B cell (primary cell): ENCODE results near the gene NFASC. TPM values are rescaled to one million over a fixed set of nuclear protein-coding genes. Genes with fewer than 3 reads are reported as not detected.

Experiments used
- ATAC-seq: fragments of 200-7000 bp; cut with Tn5 transposase; one replicate; pipeline ENCODE4 v1.10.0; 2021; ENCODE audit warnings: low read depth, mild to moderate bottlenecking, moderate number of reproducible peaks, moderate library complexity
- CTCF ChIA-PET: fragments of 350-600 bp; sonication (Branson Sonifier 250); formaldehyde crosslinking; loops from one replicate; lab custom pipeline; 2021; ENCODE audit warnings: antibody characterized with exemption, inconsistent platforms; lab: Charles Lee
- POLR2A ChIA-PET: fragments of 350-600 bp; sonication (Branson Sonifier 250); formaldehyde crosslinking; loops from one replicate; lab custom pipeline; 2021; ENCODE audit warnings: antibody characterized with exemption; lab: Charles Lee
- DNase-seq: peaks from one replicate; pipeline ENCODE4 v3.0.0; 2013
- H2AFZ ChIP-seq: 2 replicates; pipeline ENCODE4 v1.6.1; 2012; ENCODE audit warnings: mild to moderate bottlenecking, low read depth, low read length; ENCODE audit not compliant: insufficient read depth, poor library complexity, severe bottlenecking
- H3K27ac ChIP-seq, 2 donors: 1 replicate in 1 of 2; 2 replicates in 1 of 2; pipeline ENCODE4 v1.5.1; 2012 to 2013; ENCODE audit warnings: low read length in 2 of 2, mild to moderate bottlenecking in 2 of 2, moderate library complexity in 1 of 2
- H3K27me3 ChIP-seq, 4 experiments: fragments of 200-600 bp in 1 of 4; sonication (generic) in 1 of 4; replicated peaks in 1 of 4; 1 replicate in 2 of 4; 2 replicates in 2 of 4; pipeline versions ENCODE4 v1.6.1 to v1.7.0; 2013 to 2016; ENCODE audit warnings: low read length in 3 of 4, mild to moderate bottlenecking in 2 of 4, mixed read lengths in 1 of 4, moderate library complexity in 1 of 4; ENCODE audit not compliant: insufficient read depth in 4 of 4, control insufficient read depth in 3 of 4; ENCODE audit errors: control extremely low read depth in 1 of 4
- H3K36me3 ChIP-seq, 2 experiments: replicated peaks in 1 of 2; 1 replicate in 1 of 2; 2 replicates in 1 of 2; pipeline versions ENCODE4 v1.6.1 to v1.7.1; 2013; ENCODE audit warnings: low read length in 1 of 2; ENCODE audit not compliant: insufficient read depth in 2 of 2, control insufficient read depth in 1 of 2; ENCODE audit errors: control extremely low read depth in 1 of 2, extremely low read depth in 1 of 2
- H3K4me1 ChIP-seq, 2 donors: fragments of 200-600 bp in 1 of 2; sonication (generic) in 1 of 2; 1 replicate in 1 of 2; 2 replicates in 1 of 2; pipeline versions ENCODE4 v1.5.1 to v1.6.1; 2013 to 2017; ENCODE audit warnings: low read length in 2 of 2; ENCODE audit not compliant: control insufficient read depth in 2 of 2, insufficient read depth in 2 of 2
- H3K4me2 ChIP-seq: replicated peaks from 2 replicates; pipeline ENCODE3; 2012; ENCODE audit warnings: mild to moderate bottlenecking, low read depth, low read length; ENCODE audit not compliant: poor library complexity, severe bottlenecking
- H3K4me3 ChIP-seq, 5 experiments: fragments of 200-600 bp in 1 of 5; sonication (generic) in 1 of 5; 1 replicate in 3 of 5; 2 replicates in 2 of 5; pipeline versions ENCODE4 v1.5.1 to v1.7.0; 2011 to 2016; ENCODE audit warnings: low read length in 4 of 5, mild to moderate bottlenecking in 4 of 5, low read depth in 2 of 5, control low read depth in 1 of 5, moderate library complexity in 1 of 5; ENCODE audit not compliant: insufficient read depth in 1 of 5; ENCODE audit errors: control extremely low read depth in 1 of 5, extremely low read depth in 1 of 5
- H3K79me2 ChIP-seq: fragments of 200-600 bp; sonication (generic); one replicate; pipeline ENCODE4 v1.6.0; 2016; ENCODE audit warnings: low read length; ENCODE audit not compliant: control insufficient read depth, insufficient read depth
- H3K9ac ChIP-seq: fragments of 200-600 bp; sonication (generic); 2 replicates; pipeline ENCODE4 v1.6.1; 2017; ENCODE audit warnings: mild to moderate bottlenecking, low read length, moderate library complexity
- H3K9me3 ChIP-seq, 3 donors: one replicate each; pipeline versions ENCODE4 v1.6.1 to v1.7.1; 2013; ENCODE audit warnings: low read length in 2 of 3; ENCODE audit not compliant: control insufficient read depth in 2 of 3, insufficient read depth in 1 of 3; ENCODE audit errors: control extremely low read depth in 1 of 3
- H4K20me1 ChIP-seq: 2 replicates; pipeline ENCODE4 v1.6.0; 2012; ENCODE audit warnings: mild to moderate bottlenecking, low read length; ENCODE audit not compliant: insufficient read depth, control insufficient read depth, poor library complexity, severe bottlenecking
- H3K27ac Mint-ChIP-seq: one replicate; pipeline ENCODE4 v1.8.0; 2021; ENCODE audit warnings: mixed read lengths
- H3K27me3 Mint-ChIP-seq: one replicate; pipeline ENCODE4 v1.8.0; 2021; ENCODE audit warnings: mixed read lengths
- H3K4me1 Mint-ChIP-seq: one replicate; pipeline ENCODE4 v1.8.0; 2021; ENCODE audit warnings: mixed read lengths
- H3K4me3 Mint-ChIP-seq: one replicate; pipeline ENCODE4 v1.8.0; 2021; ENCODE audit warnings: mixed read lengths
- H3K9me3 Mint-ChIP-seq: one replicate; pipeline ENCODE4 v1.8.0; 2022; ENCODE audit warnings: mixed read lengths; ENCODE audit not compliant: insufficient read depth
- EZH2 ChIP-seq: IDR thresholded peaks from 2 replicates; pipeline ENCODE4 v1.6.1; 2012; ENCODE audit warnings: borderline replicate concordance, low read depth, mild to moderate bottlenecking, moderate library complexity, low read length; ENCODE audit not compliant: insufficient read depth, poor library complexity, severe bottlenecking
- WGBS: methylation state at CpG from one replicate; pipeline ENCODE4 v1.1.5; 2013; ENCODE audit warnings: missing lambda C conversion rate; ENCODE audit not compliant: insufficient coverage; 5-methylcytosine and 5-hydroxymethylcytosine counted together
- intact Hi-C: fragments of 100-400 bp; cut with micrococcal nuclease; formaldehyde crosslinking; loops from one replicate; pipeline ENCODE4 v1.10.0; 2022
- polyA plus RNA-seq: library from polyadenylated mRNA; depleted of rRNA; stranded (reverse); fragments of >200 nt; gene quantifications from 2 replicates; pipeline ENCODE4 v1.2.3, GENCODE V29; 2012
- total RNA-seq, 2 donors: library from RNA; stranded (reverse); fragments of 120-200 nt in 1 of 2; gene quantifications; 1 replicate in 1 of 2; 2 replicates in 1 of 2; pipeline versions ENCODE4 v1.2.3 to v1.2.4, GENCODE V29; 2013 to 2022
- TF ChIP-seq, protein P1 (sequence below): fragments of 200-600 bp; IDR thresholded peaks from one replicate; pipeline ENCODE4 v1.8.0; 2022; ENCODE audit warnings: antibody characterized with exemption, mild to moderate bottlenecking

NFASC gene
- total and polyA plus RNA-seq, 2 donors (not counting 1 experiment from before 2014, with no cell fraction given): 0.06 to 0.39 TPM

DNA sequence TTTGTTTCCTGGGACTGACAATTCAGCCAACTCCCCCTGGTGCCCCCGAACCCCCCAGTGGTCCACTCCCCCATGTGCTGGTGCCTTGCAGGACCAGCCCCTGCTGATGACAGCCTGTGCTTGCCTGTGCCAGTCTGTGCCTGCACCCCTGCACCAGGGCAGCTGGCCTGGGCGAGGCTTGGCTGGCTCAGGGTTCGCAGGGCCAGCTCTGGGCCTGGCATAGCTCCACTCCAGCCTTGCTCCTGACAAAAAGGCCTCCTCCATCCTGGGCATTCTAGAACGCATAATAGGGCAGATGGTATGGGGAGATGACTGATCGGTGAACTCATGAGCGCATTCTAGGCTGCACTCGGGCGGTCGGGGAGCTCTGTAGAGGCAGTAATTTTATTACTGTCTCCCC, 177.7 kb downstream of the NFASC start:
- Mint-ChIP-seq H3K9me3 (no peaks in the 10 kb centered on the region), H3K27me3 (peaks cover 44% of the 10 kb centered on the region), H3K4me3 (no peak overlapping the region), H3K27ac (no peak overlapping the region), H3K4me1 (no peaks in the 10 kb centered on the region)
- ATAC-seq: no peak
- H4K20me1 ChIP-seq: no peaks in the 10 kb centered on the region
- POLR2A ChIA-PET: no interaction called here
- H3K4me2 ChIP-seq: no peak overlapping the region
- intact Hi-C loops: no loop called here
- H3K4me1 ChIP-seq: no peaks in the 10 kb centered on the region
- H3K27ac ChIP-seq: no peak overlapping the region
- CTCF ChIA-PET: interaction anchor here (0.8 kb wide), 1 partner anchor 13 kb away, joined by 3 read pairs; no protein-coding TSS in a partner anchor
- H2AFZ ChIP-seq: no peak overlapping the region
- no peak overlapping the region for H3K9ac ChIP-seq
- H3K27me3 ChIP-seq: peaks cover 0 to 34% (median 3%) of the 10 kb centered on the region in 4 experiments
- TF ChIP-seq, protein P1, sequence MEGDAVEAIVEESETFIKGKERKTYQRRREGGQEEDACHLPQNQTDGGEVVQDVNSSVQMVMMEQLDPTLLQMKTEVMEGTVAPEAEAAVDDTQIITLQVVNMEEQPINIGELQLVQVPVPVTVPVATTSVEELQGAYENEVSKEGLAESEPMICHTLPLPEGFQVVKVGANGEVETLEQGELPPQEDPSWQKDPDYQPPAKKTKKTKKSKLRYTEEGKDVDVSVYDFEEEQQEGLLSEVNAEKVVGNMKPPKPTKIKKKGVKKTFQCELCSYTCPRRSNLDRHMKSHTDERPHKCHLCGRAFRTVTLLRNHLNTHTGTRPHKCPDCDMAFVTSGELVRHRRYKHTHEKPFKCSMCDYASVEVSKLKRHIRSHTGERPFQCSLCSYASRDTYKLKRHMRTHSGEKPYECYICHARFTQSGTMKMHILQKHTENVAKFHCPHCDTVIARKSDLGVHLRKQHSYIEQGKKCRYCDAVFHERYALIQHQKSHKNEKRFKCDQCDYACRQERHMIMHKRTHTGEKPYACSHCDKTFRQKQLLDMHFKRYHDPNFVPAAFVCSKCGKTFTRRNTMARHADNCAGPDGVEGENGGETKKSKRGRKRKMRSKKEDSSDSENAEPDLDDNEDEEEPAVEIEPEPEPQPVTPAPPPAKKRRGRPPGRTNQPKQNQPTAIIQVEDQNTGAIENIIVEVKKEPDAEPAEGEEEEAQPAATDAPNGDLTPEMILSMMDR: no peak
- TF ChIP-seq EZH2: no peak
- no peaks in the 10 kb centered on the region for H3K36me3 ChIP-seq
- no peaks in the 10 kb centered on the region for H3K9me3 ChIP-seq
- no peak for DNase-seq
- no peak overlapping the region for H3K4me3 ChIP-seq
- no peaks in the 10 kb centered on the region for H3K79me2 ChIP-seq
- 92% methylated on average over 8 of the region's 9 CpGs for WGBS

DNA sequence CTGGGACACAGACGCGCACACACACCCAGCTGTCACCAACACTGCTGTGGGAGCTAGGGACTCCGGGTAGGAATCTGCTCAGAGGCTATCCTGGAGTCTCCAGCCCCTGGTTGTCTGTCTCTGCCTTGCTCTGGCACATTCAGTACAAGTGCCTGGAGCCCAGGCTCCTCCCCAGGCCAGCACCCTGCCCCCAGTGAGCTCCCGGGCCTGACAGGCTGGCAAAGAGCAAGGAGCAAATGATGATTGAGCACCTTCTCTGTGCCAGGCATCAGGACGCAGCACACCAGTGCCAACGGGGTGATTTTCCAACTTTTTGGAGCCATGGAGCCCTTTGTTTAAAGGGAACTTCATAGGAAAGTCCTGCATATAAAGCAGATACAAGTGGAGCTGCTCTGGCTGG, 178.8 kb downstream of the NFASC start:
- H3K9ac ChIP-seq: no peak overlapping the region
- peaks cover 0 to 24% (median 2%) of the 10 kb centered on the region in 4 experiments for H3K27me3 ChIP-seq
- no peaks in the 10 kb centered on the region for H3K9me3 ChIP-seq
- H3K79me2 ChIP-seq: no peaks in the 10 kb centered on the region
- CTCF ChIA-PET: no interaction called here
- Mint-ChIP-seq H3K27me3 (peaks cover 41% of the 10 kb centered on the region), H3K9me3 (no peaks in the 10 kb centered on the region), H3K4me3 (no peak overlapping the region), H3K27ac (no peak overlapping the region), H3K4me1 (no peaks in the 10 kb centered on the region)
- no peak overlapping the region for H2AFZ ChIP-seq
- no peaks in the 10 kb centered on the region for H3K4me1 ChIP-seq
- H3K36me3 ChIP-seq: no peaks in the 10 kb centered on the region
- no peak overlapping the region for H3K4me2 ChIP-seq
- ATAC-seq (no peak), DNase-seq (no peak)
- no peak overlapping the region for H3K27ac ChIP-seq
- POLR2A ChIA-PET: no interaction called here
- WGBS: 89% methylated on average over 6 of the region's 6 CpGs
- no peak overlapping the region for H3K4me3 ChIP-seq
- intact Hi-C loops: no loop called here
- TF ChIP-seq EZH2: no peak
- TF ChIP-seq, protein P1: no peak
- H4K20me1 ChIP-seq: no peaks in the 10 kb centered on the region
